Islet of Langerhans (tissue), 1 donor: ENCODE data around the gene STK32B.

Experiments used
- FAIRE-seq: peaks from one replicate; lab custom pipeline; 2011; peaks lifted over from hg19 to GRCh38; lab: Jason Lieb, UNC

The STK32B gene

GRCh38 chr4:5126857-5127256, 75.6 kb downstream of the STK32B start:
- FAIRE-seq = no peak

DNA sequence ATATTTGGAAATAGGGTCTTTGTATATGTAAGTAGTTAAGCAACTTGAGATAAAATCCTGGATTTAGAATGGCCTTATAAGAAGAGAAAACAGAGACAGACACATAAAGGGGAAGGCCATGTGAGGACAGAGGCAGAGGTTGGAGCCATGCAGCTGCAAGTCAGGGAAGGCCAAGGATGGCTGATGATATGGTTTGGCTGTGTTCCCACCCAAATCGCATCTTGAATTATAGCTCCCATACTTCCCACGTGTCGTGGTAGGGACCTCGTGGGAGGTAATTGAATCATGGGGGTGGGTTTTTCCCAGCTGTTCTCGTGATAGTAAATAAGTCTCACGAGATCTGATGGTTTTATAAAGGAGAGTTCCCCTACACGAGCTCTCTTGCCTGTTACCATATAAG, 76.3 kb downstream of the STK32B start:
- no peak for FAIRE-seq

GRCh38 chr4:5128569-5128968, 77.3 kb downstream of the STK32B start:
- no peak for FAIRE-seq

- no peak for FAIRE-seq
Observed at GRCh38 chr4:5133201-5133600, 81.9 kb downstream of the STK32B start.

DNA sequence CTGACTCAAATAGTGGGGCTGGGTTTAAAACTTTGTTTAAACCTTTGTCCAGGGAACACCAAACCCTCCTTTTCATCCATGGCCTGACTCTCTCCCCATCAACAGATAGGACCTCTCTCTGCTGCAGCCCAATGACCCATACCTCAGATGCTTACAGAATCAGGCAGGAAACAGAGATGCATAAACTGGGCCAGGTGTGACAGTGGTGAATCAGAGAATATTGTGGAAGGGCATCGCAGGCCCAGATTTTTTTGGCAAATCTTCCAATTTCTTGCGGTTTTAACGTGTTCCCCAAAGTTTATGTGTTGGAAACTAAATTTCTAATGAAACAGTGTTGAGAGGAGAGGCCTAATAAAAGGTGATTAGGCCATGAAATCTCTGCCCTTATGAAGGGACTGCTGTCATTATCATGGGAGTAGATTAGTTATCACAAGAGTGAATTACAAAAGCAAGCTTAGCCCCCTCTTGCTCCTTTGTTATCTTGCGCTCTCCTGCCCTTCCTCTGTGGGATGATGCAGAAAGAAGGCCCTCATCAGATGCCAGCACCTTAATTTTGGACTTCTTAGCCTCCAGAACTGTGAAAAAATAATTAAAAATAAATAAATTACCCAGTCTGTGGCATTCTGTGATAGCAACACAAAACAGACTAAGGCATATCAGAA, 82.8 kb downstream of the STK32B start:
- no peak for FAIRE-seq

DNA sequence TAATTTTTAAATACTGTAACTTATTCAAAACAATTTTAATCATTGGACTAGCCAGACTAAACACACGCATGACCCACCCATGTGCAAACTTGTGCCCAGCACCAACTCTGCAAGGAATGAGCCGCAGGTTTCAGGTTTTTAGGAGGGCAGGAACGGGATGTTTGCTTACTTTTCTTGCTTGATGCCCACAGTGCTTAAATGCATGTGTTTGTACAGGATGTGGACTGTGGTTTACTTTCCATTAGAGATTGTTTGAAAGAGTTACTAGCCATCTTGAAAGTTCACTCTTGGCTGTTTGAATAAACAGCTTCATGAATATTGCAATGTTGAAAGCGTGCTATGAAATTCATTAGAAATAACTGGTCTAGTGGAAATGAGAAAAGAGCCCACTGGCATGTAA, 83.3 kb downstream of the STK32B start:
- FAIRE-seq = no peak

DNA sequence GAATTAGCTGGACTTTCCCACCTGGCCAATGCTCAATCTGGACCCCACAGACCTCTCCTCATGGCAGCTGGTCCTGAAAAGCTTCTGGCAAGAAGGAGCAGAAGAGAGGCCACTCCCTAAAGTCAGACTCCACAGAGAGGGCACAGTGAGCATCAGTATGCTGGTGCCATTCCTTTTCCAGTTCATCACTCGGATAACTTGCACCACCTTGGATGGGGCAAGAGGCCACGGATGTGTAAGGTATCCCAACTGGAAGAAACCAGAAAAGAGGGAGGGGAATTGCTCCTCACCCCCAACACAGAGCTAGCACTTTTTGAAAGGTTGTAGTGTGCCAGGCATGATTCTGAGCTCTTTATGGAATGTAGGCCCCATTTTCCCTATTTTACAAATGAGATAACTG, 85.9 kb downstream of the STK32B start:
- no peak for FAIRE-seq

GRCh38 chr4:5137927-5138326, 86.6 kb downstream of the STK32B start:
- FAIRE-seq = no peak

GRCh38 chr4:5138389-5138788, 87.1 kb downstream of the STK32B start:
- FAIRE-seq = no peak

DNA sequence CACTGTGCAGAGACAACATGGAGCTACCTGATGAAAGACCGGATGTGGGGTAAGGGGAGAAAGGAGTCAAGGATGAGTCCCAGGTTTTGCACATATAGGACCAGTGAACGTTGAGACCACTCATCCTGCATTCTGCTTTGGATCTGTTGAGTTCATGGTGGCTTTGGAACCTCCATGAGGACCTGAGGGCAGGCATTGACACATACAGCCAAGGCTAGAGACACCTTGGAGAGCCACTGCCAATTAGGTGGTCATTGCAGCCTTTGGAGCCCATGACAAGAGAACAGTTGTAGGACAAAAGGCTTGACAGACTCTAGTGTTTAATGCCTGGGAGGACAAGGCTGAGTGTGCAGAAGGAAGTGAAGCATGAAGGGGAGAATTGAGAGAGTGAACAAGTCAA, 87.9 kb downstream of the STK32B start:
- FAIRE-seq = no peak

- no peak for FAIRE-seq
Observed at GRCh38 chr4:5141802-5142201, 90.5 kb downstream of the STK32B start.

DNA sequence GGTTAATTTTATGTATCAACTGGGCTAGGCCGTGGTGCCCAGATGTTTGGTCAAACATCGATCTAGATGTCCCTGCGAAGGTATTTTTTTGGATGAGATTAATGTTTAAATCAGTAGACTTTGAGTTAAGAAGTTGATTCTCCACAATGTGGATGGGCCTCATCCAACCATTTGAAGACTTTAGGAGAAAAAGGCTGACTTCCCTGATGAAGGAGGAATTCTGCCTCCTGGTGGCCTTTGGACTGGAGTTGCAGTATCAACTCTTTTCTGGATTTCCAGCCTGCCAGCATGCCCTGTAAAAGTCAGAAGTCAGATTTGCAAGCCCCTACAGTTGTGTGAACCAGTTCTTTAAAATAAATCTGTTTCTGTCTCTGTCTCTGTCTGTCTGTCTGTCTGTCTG, 91.4 kb downstream of the STK32B start:
- FAIRE-seq = no peak

- no peak for FAIRE-seq
Observed at GRCh38 chr4:5143306-5143861, 92.1 kb downstream of the STK32B start.

GRCh38 chr4:5143940-5144339, 92.7 kb downstream of the STK32B start:
- no peak for FAIRE-seq

GRCh38 chr4:5144384-5144783, 93.1 kb downstream of the STK32B start:
- no peak for FAIRE-seq

DNA sequence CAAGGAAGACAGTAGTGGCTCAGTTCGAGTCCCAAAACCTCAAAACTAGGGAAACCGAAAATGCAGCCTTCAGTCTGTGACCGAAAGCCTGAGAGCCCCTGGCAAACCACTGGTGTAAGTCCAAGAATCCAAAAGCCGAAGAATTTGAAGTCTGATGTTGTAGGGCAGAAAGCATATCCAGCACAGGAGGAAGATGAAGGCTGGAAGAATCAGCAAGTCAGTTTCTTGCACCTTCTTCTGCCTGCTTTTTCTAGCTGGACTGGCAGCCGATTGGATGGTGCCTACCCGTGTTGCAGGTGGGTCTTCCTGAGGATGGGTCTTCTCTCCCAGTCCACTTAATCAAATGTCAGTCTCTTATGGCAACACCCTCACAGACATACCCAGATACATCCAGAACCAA, 95.0 kb downstream of the STK32B start:
- no peak for FAIRE-seq

DNA sequence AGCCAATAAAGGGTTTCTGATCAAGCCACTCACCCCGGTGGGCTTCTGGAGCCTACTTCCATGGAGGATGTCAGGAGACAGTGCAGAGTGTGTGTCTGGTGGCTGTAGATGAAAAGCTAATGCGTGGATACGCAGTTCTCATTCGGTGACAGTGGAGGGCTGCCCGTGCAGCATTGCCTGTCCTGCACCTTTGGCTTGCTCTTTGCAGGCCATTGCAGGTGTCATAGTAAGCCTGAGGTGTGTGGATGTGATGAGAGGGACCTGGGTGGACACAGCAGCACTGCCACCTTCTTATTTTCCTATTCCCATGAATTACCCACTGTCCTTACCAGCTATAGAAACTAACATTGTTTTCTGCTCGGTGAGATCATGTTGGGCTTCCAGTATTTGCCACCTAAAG, 101.2 kb downstream of the STK32B start:
- no peak for FAIRE-seq

GRCh38 chr4:5156682-5157081, 105.4 kb downstream of the STK32B start:
- no peak for FAIRE-seq

DNA sequence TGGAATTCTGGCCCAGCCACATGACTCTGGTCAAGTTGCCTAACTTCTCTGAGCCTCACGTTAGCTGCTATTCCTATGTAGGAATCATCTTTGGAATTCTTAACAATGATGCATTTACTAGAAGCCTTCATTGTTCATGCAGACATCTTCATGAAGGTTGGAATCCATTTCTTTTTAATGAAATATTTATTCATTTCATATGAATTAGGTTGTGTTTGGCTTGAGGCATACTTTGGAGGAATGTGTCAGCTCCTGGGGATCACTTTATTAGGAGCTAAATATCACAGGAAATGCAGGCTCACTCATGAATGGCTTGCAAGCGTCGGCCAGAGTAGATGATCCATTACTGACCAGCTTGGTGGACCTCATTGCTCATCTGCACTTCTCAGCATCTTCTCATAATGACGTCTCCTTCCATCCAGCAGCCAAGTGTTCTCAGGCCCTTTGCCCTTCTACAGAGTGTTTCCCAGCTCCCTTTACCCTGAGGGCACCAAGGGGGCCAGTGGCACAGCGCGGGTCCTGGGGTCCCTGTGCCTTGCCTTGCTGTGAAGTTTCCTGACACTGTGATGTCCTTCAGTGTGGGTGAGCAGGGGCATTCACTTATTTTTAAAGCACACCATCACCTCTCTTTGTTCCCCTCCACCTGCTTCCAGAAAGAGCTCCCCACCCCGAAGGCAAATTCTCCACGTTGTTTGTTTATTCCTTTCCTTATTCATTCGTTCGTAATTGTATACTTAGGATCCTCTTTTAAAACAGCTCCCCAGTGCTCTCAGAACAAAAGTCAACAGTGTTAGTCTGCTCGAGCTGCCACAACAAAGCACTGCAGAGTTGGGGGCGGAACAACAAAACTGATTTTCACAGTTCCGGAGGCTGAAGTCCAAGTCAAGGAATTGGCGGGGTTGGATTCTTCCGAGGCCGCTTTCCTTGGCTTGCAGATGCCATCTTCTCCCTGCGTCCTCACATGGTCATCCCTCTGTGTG, 106.8 kb downstream of the STK32B start:
- no peak for FAIRE-seq

DNA sequence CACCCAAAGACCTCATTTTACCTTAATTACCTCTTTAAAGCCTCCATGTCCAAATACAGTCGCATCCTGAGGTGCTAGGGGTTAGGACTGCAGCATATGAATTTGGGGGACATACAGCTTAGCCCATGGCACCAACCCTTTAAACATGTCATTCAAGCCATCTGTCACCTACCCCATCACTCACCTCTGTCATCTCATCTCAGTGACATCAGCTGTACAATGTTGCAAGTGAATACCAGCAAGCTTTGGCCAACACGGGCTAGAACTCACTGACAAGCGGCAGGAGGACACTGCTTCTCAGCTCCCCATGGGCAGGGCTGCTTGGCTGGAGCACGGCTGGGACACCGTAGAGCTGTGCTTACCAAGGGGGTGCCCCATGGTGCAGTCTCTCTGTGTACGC, 107.5 kb downstream of the STK32B start:
- FAIRE-seq = no peak

DNA sequence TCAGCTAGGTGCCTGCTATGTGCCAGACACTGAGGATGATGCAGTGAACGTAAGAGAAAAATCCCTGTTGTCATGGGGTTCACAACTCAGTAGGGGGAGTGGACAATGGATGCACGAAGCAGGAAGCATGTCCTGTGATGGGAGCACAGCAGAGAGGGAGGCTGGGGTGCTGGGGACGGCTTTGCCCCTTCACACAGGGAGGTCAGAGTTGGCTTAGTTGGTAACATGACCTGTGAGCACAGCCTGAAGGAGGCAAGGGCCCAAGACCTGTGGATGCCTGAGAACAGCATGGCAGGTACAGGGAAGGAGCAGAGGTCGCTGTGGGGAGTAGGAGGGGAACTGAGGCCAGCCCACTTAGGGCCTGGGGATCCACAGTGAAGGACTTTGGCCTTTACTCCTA, 109.4 kb downstream of the STK32B start:
- no peak for FAIRE-seq

DNA sequence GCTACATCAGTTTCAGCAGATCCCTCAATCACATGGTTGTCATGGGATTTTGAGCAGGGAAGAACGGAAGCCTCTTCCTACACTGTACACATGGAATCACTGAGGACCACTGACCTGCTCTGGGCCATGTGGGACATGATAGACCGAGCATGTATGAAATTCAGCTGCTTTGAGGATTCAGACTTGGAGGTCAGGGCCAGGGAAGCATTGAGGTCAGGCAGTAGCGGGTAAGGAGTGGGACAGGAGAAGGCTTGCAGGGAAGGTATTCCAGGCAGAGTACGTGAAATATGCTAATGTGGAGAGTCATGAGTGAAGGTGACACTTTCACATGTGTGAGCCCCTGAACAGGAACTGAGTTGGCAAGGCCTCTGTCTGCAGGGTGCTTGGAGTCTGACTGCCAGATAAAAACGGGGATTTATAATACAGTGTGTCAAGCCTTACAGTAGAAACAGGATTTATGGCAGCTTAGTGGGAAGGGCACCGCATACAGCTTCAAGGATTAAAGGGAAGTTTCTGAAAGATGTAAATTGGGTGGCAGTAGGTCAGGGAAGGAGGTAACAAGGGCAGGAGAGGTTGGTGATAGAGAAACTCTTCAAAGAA, 111.7 kb downstream of the STK32B start:
- no peak for FAIRE-seq
